Right lobe of liver (tissue), 6 donors: Measurements from ENCODE around the gene ING5. TPM values are rescaled to one million over a fixed set of nuclear protein-coding genes. Genes with fewer than 3 reads are reported as not detected.

Experiments
- ATAC-seq, 4 donors: fragments of 200-7000 bp; cut with Tn5 transposase; one replicate each; pipeline ENCODE4 v1.9.1; 2020; ENCODE audit warnings: mild to moderate bottlenecking in 4 of 4, moderate library complexity in 4 of 4
- DNase-seq, 3 donors: peaks; one replicate each; pipeline ENCODE4 v3.0.0-alpha.2; 2020
- H3K27ac ChIP-seq, 3 donors: fragments of 200-600 bp; one replicate each; pipeline ENCODE4 v1.8.0; 2022
- H3K27me3 ChIP-seq, 2 donors: fragments of 200-600 bp; one replicate each; pipeline ENCODE4 v1.8.0; 2022
- H3K36me3 ChIP-seq, 4 donors: fragments of 200-600 bp; sonication (generic) in 1 of 4; one replicate each; pipeline versions ENCODE4 v1.5.1 to v1.8.0; 2017 to 2022; ENCODE audit warnings: control low read depth in 1 of 4
- H3K4me1 ChIP-seq, 4 donors: fragments of 200-600 bp; sonication (generic) in 1 of 4; one replicate each; pipeline versions ENCODE4 v1.5.1 to v1.8.0; 2017 to 2022; ENCODE audit warnings: control low read depth in 1 of 4
- H3K4me3 ChIP-seq, 3 donors: fragments of 200-600 bp; one replicate each; pipeline ENCODE4 v1.8.0; 2022
- H3K9me3 ChIP-seq, 4 donors: fragments of 200-600 bp; sonication (generic) in 1 of 4; one replicate each; pipeline versions ENCODE4 v1.5.1 to v1.8.0; 2017 to 2022; ENCODE audit warnings: control low read depth in 1 of 4
- CTCF ChIP-seq, 4 donors: fragments of 200-600 bp in 3 of 4; fragments of 450-650 bp in 1 of 4; IDR thresholded peaks; one replicate each; pipeline versions ENCODE4 v1.5.1 to v1.8.0; 2016 to 2022; ENCODE audit warnings: antibody characterized with exemption in 4 of 4, mild to moderate bottlenecking in 2 of 4
- POLR2A ChIP-seq: fragments of 450-650 bp; IDR thresholded peaks from one replicate; pipeline ENCODE4 v1.6.1; 2017; ENCODE audit warnings: antibody characterized with exemption, mild to moderate bottlenecking
- WGBS: methylation state at CpG from one replicate; pipeline ENCODE4 v1.1.6; 2018; ENCODE audit warnings: low coverage, low lambda C conversion rate; ENCODE audit not compliant: insufficient coverage; ENCODE audit errors: missing lambda C conversion rate; 5-methylcytosine and 5-hydroxymethylcytosine counted together
- intact Hi-C, 2 donors: fragments of 100-400 bp; cut with DNase I; formaldehyde crosslinking; loops; one replicate each; pipeline versions ENCODE4 v1.11.2 to v1.14.1; 2022
- total RNA-seq, 6 experiments: library from RNA; depleted of rRNA in 2 of 6; stranded (reverse); fragments of >200 nt in 2 of 6; fragmentation: NEBNext Ultra II Directional in 3 of 6; extraction: Animal tissue kit (Norgen Biotek cat#: 25700) in 3 of 6; gene quantifications; one replicate each; pipeline versions ENCODE4 v1.1.0 to v1.2.4, GENCODE V29; 2016 to 2023
- donor health status: DM: no; HTN: yes; CAD: no.
- donor health status: DM: no; HTN: no; CAD: no.
- donor health status: DM: no; HTN: no; CAD: no.
- donor health status: DM: no; HTN: yes; CAD: no.
- donor health status: DM: no; HTN: yes; CAD: no.

Gene ING5
- total RNA-seq, 6 experiments from 2014 or later = 8.2 to 20.3 (median 13.0) TPM

GRCh38 chr2:241774419-241775222 lies 72.8 kb downstream of the ING5 start:
- DNase-seq (peak; percentile 16 to 54 (median 51)), ATAC-seq (no peak)
- Histone ChIP-seq H3K36me3 (no peaks in the 10 kb centered on the region), H3K4me3 (no peak overlapping the region), H3K27ac (no peak overlapping the region), H3K4me1 (peaks cover 0 to 45% (median 15%) of the 10 kb centered on the region in 4 donors), H3K9me3 (no peaks in the 10 kb centered on the region), H3K27me3 (no peaks in the 10 kb centered on the region)
- 45% methylated on average over 2 of the region's 40 CpGs for WGBS
- TF ChIP-seq CTCF (IDR thresholded peaks at IDR 0.05) = no peak
- TF ChIP-seq POLR2A = no peak
- intact Hi-C loops = no loop called here

- Histone ChIP-seq H3K36me3 (no peaks in the 10 kb centered on the region), H3K4me3 (no peak overlapping the region), H3K9me3 (no peaks in the 10 kb centered on the region), H3K4me1 (peaks cover 0 to 36% (median 11%) of the 10 kb centered on the region in 4 donors), H3K27ac (no peak overlapping the region), H3K27me3 (no peaks in the 10 kb centered on the region)
- DNase-seq (peak in 2 of 3 donors; percentile 15 to 44), ATAC-seq (no peak)
- TF ChIP-seq CTCF (IDR thresholded peaks at IDR 0.05) (no peak), POLR2A (no peak)
- WGBS = 73% methylated on average over 9 of the region's 34 CpGs
- intact Hi-C loops = no loop called here
Observed at GRCh38 chr2:241775223-241776177, 73.7 kb downstream of the ING5 start.

GRCh38 chr2:241776336-241777169 lies 74.7 kb downstream of the ING5 start, which contains the start of gene GAL3ST2:
Gene GAL3ST2 (plus strand): TSS chr2:241776822. CDS start chr2:241776956, 134 bp downstream.
- ATAC-seq = no peak
- Histone ChIP-seq H3K27ac (no peak within 1 kb of the TSS), H3K4me3 (no peak within 1 kb of the TSS), H3K9me3 (no peaks in the 10 kb centered on the region), H3K36me3 (no peaks in the 10 kb centered on the region), H3K4me1 (peaks cover 0 to 28% (median 6%) of the 10 kb centered on the region in 4 donors), H3K27me3 (no peaks in the 10 kb centered on the region)
- no peak for TF ChIP-seq POLR2A
- TF ChIP-seq CTCF (IDR thresholded peaks at IDR 0.05) = no peak
- 71% methylated on average over 9 of the region's 27 CpGs for WGBS
- intact Hi-C loops = no loop called here
- peak in 1 of 3 donors; percentile 37 for DNase-seq

GRCh38 chr2:241777170-241777685 lies 75.4 kb downstream of the ING5 start:
- TF ChIP-seq CTCF (IDR thresholded peaks at IDR 0.05) (no peak), POLR2A (no peak)
- peaks cover 0 to 29% (median 8%) of the 10 kb centered on the region in 4 donors for H3K4me1 ChIP-seq
- 96% methylated on average over 8 of the region's 22 CpGs for WGBS
- DNase-seq (peak in 2 of 3 donors; percentile 14 to 38), ATAC-seq (no peak)
- no peaks in the 10 kb centered on the region for H3K27me3 ChIP-seq
- intact Hi-C loops = no loop called here
- no peaks in the 10 kb centered on the region for H3K36me3 ChIP-seq
- no peak overlapping the region for H3K27ac ChIP-seq
- H3K4me3 ChIP-seq = no peak overlapping the region
- H3K9me3 ChIP-seq = no peaks in the 10 kb centered on the region
